Measurements from ENCODE around the gene LRRFIP2.
"Not testable (repeated sequence)": the region's sequence is repeated elsewhere in the genome, so short reads cannot be mapped to it uniquely, and the experiment has no call there.

The LRRFIP2 gene

DNA sequence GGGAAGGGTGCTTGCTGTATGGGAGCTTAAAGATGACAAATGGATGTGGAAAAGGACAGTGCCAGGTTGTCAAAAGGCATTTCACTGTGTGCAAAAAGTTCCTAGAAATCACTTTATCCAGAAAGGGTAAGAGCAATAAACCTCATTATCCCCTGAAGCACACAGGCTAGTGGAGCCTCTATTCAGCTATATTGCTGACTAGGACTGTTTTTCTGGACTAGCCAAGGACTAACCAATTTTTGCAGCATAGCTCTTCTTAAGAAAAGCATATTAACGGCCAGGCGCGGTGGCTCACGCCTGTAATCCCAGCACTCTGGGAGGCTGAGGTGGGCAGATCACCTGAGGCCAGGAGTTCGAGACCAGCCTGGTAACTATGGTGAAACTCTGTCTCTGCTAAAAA is 116.3 kb downstream of the LRRFIP2 start:
- no peak for DNase-seq (ENCODE audit: low spot score)

DNA sequence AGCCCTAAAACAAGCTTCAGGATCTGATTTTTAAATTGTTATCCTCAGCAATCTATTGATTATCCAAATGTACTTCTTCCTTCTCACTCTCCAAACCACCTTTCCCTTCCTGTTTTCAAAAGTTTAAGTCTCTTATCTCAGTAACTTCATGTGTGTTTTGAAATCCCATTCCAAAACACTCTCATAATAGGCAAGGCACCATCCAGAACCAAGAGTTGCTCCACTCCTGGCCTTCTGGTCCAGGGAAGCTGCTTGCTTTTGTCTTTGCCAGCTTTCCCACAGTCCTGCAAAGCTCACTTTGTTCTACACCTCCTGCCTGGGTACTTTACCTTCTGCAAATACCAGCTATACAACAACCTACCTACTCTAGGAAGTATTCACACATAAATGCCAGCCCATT is 117.6 kb downstream of the LRRFIP2 start:
- DNase-seq (ENCODE audit: low spot score) = no peak

GRCh38 chr3:37055077-37055476 is 119.3 kb downstream of the LRRFIP2 start:
- DNase-seq (ENCODE audit: low spot score) = not testable (repeated sequence)

DNA sequence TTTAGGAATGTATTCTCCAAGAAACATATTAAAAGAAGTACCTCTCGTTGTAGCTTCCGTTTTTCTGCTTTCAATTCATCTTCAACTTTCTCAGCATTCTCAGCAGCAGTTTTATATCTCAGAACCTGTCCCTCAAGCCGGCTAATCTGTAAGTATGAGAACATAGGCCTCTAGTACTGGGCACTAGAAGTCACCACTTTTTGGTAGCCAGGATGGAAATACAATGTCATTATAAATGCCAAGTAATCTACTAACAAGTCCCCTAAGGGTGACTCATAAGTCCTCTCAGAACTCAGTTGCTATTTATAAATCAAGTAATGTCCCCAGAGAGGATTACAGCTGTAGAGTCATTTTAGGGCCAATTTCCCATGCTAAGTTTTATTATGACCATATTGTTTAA is 120.0 kb downstream of the LRRFIP2 start:
- peak; percentile 76 for DNase-seq (ENCODE audit: low spot score)

- no peak for DNase-seq (ENCODE audit: low spot score)
Observed at GRCh38 chr3:37053753-37054152, 120.6 kb downstream of the LRRFIP2 start.

GRCh38 chr3:37053337-37053736 is 121.0 kb downstream of the LRRFIP2 start:
- DNase-seq (ENCODE audit: low spot score) = no peak

GRCh38 chr3:37052860-37053259 is 121.5 kb downstream of the LRRFIP2 start:
- DNase-seq (ENCODE audit: low spot score) = no peak

- no peak for DNase-seq (ENCODE audit: low spot score)
Observed at GRCh38 chr3:37050282-37050681, 124.1 kb downstream of the LRRFIP2 start.

DNA sequence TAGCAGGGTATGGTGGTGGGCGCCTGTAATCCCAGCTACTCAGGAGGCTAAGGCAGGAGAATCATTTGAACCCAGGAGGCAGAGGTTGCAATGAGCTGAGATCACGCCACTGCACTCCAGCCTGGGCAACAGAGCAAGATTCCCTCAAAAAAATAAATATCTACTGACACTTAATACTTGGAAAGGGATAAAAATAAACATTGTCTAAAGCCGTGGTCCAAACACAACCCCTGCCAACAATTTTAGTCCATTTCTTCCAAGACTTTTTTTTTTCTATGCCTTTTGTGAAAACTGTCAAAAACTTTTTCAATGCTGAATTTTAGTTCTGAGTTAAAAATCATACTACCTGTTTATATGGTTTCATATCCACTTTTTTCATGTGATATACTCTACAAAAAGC is 131.7 kb downstream of the LRRFIP2 start:
- DNase-seq (ENCODE audit: low spot score) = not testable (repeated sequence)

- peak; percentile 13 for DNase-seq (ENCODE audit: low spot score)
Observed at GRCh38 chr3:37041546-37042195, 132.7 kb downstream of the LRRFIP2 start.

GRCh38 chr3:37040231-37040630 is 134.2 kb downstream of the LRRFIP2 start:
- DNase-seq (ENCODE audit: low spot score) = no peak

DNA sequence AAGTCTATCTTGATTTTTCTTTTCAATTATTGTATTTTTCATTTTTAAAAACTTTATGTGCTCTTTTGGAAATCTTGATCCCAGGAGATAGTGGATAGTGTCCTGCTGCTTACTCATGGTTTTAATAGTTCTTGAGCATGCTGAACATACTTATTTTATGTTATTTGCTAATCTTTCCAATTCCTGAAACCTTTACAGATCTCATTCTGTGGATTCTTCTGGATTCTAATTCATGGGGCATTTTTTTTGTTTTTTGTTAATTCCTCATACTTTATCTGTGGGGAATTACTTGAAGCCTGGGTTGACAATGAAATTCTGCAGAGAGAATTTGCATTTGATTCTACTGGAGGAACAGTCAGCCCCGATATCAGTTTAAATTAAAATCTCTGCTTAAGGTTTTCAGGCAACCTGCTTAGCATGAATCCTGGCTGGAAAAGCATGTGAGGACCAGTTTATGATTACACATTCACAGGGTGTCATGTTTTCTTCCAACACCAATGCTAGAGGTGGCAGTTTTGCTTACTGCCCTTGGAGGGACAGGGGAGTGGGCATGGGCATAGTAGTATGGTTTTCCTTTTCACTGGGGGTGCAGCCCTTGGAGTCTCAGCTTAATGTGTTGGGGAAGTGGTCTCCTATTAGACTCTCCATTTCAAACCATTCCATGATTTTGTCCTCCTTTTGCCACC is 135.1 kb downstream of the LRRFIP2 start:
- DNase-seq (ENCODE audit: low spot score) = no peak

DNA sequence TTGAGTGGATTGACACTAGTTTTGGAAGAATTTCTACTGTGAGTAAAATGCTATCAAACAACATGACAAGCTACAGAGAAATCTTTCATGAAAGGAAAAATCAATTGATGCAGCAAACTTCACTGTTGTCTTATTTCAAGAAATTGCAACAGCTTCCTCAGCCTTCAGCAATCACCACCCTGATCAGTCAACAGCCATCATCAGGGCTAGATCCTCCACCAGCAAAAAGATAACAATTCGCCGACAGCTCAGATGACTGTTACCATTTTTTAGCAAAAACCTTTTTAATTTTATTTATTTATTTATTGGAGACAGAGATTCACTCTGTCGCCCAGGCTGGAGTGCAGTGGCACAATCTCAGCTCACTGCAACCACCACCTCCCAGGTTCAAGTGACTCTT is 137.0 kb downstream of the LRRFIP2 start:
- no peak for DNase-seq (ENCODE audit: low spot score)

- no peak for DNase-seq (ENCODE audit: low spot score)
Observed at GRCh38 chr3:37032961-37033360, 141.4 kb downstream of the LRRFIP2 start.

DNA sequence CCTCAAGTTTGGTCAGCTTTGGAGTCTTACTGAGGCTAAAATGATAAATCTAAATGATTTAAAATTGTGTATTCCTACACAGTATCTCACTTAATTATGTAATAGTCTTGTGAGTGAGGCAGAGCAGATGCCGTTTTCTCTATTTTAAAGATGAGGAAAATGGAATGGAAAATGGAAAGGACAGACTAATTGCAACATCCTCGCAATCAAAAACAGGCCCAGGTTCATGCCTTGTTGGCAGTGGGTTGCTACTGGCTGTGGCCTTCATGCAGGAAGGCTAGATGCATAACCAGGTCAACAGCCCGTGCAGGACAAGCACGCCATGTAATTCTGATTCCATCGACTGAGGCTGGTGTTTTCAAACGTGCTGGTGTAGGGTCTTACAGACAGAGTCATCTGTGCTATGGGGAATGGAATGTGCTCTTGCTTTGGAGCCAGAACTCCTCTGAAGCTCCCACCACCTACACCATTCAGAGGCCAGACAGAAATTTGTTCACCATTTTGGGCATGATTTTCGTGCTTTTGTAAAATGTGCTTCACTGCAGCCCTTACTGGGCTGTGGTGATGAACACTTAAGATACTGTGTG is 143.2 kb downstream of the LRRFIP2 start:
- no peak for DNase-seq (ENCODE audit: low spot score)

- DNase-seq (ENCODE audit: low spot score) = no peak
Observed at GRCh38 chr3:37030588-37030987, 143.8 kb downstream of the LRRFIP2 start.

DNA sequence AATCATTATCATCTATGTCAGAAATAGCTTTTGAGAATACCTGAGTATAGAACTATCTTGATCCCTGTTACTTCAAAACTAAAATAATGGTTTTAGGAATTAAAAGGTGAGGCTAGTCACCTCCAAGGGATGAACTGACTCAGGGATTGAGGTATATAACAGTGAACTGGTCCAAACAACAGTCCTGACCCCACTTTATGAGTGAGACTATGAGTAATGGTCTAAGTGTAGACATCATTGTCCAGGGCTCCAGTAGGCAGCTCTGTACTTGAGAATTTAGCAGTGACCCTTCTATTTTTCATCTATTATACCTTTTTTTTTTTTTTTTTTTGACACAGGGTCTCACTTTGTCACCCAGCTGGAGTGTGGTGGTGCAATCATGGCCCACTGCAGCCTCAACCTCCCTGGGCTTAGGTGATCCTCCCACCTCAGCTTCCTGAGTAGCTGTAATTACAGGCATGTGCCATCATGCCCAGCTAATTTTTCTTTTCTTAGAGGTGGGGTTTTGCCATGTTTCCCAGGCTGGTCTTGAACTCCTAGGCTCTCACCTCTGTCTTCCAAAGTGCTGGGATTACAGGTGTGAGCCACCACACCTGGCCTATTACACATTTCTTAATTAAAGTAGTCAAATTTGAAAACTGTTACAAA is 144.7 kb downstream of the LRRFIP2 start:
- no peak for DNase-seq (ENCODE audit: low spot score)

GRCh38 chr3:37029111-37029510 is 145.3 kb downstream of the LRRFIP2 start:
- no peak for DNase-seq (ENCODE audit: low spot score)

GRCh38 chr3:37028329-37028728 is 146.1 kb downstream of the LRRFIP2 start:
- DNase-seq (ENCODE audit: low spot score) = no peak

DNA sequence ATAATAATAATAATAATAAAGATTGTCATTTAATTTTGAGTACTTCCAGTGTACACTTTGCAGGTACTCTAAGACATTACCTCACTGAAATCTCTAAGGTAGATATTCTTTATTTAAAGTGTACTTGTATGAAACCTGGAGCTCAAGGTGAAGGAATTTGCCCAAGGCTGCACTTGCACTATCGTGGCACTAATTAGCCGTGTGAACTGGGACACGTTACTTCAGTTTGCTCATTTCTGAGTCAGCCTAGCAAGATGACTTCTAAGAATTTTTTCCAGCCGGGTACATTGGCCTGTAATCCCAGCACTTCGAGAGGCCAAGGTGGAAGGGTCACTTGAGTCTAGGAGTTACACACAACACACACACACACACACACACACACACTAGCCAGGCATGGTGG is 147.5 kb downstream of the LRRFIP2 start:
- no peak for DNase-seq (ENCODE audit: low spot score)

- no peak for DNase-seq (ENCODE audit: low spot score)
Observed at GRCh38 chr3:37025561-37026335, 148.6 kb downstream of the LRRFIP2 start.

DNA sequence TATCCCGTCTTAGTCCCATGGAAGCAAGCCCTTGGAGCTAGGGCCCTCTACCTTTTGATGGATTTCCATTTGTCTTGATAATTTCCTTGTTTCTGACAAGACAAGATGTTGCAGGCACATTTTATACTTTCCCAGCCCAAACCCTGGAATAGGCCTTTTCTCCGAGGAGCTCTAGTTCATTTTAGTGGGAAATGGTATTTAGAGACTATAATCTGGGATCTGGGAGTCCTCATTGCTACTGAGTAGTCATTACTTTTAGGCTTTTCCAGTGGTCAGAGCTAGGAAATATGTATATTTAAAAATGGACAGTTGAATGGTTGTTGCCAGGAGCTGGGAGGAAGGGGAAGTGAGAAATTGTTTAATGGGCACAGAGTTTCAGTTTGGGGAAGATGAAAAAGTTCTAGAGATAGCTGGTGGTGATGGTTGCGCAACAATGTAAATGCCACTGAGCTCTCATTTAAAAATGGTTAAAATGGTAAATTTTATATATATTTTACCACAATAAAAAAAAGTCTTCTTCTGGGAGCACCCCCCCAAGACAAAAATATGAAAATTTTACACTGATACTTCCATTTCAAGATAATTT is 149.5 kb downstream of the LRRFIP2 start:
- no peak for DNase-seq (ENCODE audit: low spot score)

Data from COLO829 (cell line).